ENCODE results near the gene IFNGR1.

IFNGR1 gene

DNA sequence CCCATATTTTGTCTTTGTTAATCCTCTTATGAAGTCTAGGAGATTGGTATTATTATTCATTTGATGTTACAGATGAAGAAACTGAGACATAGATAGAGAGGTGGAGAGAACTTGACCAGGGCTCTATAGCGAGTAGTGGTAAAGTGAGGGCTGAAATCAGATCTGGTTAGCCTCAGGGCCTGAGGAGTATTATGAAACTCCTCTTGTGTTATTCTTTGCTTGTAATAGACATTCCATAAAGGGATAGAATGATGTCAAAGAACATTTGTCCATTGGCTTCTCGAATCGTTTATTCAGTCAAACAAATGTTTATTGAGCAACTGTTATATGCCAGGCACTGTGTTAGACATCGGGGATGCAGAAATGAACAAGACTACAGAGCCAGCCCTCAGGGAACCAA, 45.7 kb downstream of the IFNGR1 start, which contains the start of gene IL22RA2:
IL22RA2 (minus strand) TSS at position 144 of the 400 bp plus-strand sequence. CDS start 11,895 bp downstream, outside the sequence.
- no peak for DNase-seq

DNA sequence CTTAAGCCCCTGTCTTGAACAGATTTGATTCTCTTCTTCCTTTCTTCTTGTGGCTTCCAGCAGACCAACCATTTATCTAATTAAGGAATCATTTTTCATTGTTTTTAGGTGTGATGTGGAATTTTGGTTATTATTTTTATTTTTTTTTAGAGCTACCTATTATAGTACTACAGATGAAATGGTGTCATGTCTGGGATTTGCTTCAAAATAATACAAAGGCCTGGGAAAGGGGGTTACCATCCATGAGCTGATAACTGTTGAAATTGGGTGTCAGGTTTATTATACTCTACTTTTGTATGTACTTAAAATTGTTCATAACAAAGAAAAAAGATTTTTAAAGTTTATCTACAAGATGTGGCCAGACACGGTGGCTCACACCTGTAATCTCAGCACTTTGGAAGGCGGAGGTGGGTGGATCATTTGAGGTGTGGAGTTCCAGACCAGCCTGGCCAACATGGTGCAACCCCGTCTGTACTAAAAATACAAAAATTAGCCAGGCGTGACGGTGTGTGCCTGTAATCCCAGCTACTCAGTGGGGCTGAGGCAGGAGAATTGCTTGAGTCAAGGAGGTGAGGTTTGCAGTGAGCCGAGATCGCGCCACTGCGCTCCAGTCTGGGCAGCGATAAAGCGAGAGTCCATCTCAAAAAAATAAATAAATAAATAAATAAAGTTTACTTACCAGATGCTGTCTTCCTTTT, 46.3 kb downstream of the IFNGR1 start:
- no peak for DNase-seq

DNA sequence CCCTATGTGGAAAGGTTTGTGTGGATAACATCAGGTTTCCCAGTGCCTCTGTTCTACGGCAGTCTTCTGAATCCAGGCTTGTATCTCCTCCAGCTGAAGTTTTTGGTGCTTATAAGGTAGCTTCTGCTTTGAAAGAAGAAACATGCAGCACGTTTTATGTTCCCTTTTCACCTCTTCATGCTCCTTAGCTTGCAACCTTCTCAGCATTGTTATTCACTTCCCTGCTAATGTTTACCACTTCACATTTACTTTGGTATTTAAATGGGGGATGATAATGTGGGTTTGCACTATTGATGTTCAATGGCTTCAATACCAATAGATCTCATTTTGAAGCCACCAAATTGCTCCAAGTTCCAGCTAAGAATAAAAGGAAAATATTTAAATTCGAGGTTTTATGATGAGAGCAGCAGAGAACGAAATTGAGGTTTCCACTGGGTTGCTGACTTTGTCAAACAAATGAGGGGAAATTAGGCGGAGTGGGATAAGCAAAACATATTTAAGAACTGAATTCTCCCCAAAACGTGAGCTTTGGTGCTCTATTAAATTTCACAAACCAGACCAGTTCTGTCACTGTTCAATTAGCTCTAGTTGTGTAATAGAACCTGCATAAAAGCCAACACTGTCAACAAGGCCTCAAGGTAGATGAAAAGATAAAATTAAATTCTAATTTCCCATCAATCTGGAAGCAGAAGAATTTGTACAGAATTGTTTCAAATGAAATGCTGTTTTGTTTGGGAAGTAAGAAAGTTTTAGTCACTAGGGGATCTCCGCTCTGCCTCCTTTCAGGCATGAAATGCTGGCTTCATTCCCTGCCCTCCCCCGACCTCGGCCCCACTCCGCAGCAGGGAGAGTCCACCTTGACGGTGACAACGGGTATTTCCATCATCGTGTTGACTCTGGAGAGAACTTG, 47.1 kb downstream of the IFNGR1 start:
- peak; percentile 13 for DNase-seq

DNA sequence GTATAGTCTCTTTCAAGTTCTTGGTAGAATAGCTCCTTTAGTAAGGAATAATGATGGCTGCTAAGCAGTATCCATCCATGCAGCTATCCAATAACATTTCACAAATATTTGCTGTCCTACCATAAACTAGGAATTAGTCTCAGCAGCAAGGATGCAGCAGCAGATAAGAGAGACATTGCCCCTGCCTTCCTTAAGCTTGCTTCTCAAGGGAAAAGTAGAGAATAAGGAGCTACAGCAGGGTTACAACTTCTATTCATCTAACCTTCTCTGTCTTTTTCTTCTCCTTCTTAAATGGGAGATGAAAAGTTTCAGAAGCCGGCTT, 48.2 kb downstream of the IFNGR1 start:
- DNase-seq = no peak

DNA sequence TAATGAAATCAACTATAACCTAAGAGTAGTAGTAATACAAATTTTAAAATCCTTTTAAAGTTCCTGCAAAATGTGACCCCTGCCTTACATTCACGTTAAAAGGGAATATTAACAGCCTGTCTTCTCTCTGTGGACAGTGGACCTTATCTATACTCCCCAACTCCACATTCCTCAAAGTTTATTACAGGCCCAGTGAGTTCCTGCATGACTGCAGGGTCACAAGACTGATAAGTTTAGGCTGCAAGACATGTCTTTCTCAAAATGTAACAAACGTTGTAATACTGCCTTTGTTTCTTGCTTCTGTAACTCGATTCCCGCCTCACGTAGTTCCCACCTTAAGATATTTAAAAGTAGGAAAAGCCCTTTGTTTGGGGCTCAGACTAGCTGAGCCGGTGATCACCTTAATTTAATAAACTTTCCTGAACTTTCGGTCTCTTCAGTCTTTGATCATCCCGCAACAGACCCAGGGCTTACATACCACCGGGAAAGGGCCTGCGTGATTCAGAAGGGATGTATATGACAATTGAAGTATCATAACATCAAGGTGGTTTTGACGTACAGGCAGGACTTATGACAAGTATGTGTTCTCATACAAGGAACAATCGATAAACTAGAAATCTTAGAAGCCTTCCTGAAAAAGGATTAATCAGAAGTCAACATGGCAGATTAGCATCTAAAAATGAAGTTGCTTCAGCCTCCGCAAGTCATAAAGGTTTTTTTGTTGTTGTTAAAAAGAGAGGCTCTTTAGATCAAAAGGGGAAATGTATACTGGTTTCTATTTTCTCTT, 48.7 kb downstream of the IFNGR1 start:
- DNase-seq = no peak

DNA sequence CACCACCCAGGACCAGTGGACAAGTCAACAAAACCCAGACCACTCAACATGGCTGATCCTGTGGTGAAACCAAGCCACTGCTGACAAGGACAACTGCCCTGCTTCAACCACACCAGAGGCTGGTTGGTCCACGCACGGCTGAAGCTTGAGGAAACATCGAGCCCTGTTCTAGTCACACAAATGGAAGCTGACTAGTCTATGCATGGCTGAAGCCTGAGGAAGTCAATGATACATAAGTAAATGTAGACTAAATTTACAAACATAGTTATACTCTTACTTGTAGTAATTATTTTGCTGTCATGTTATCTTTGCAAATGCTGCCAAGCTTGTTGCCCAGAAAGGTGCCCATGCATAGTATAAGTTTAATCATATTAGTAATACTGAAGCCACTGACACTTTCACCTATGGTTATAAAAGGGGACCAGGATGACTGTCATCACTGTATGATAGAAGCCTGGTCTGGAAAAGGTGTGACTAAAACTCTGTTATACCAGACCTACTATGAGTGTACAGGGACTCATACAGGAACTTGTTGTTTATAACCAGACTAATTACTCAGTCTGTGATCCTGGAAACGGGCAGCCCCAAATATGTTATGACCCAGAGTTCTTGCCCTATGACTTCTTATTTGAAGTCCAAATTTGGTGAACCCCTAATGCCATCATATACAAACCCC, 51.3 kb downstream of the IFNGR1 start:
- no peak for DNase-seq

DNA sequence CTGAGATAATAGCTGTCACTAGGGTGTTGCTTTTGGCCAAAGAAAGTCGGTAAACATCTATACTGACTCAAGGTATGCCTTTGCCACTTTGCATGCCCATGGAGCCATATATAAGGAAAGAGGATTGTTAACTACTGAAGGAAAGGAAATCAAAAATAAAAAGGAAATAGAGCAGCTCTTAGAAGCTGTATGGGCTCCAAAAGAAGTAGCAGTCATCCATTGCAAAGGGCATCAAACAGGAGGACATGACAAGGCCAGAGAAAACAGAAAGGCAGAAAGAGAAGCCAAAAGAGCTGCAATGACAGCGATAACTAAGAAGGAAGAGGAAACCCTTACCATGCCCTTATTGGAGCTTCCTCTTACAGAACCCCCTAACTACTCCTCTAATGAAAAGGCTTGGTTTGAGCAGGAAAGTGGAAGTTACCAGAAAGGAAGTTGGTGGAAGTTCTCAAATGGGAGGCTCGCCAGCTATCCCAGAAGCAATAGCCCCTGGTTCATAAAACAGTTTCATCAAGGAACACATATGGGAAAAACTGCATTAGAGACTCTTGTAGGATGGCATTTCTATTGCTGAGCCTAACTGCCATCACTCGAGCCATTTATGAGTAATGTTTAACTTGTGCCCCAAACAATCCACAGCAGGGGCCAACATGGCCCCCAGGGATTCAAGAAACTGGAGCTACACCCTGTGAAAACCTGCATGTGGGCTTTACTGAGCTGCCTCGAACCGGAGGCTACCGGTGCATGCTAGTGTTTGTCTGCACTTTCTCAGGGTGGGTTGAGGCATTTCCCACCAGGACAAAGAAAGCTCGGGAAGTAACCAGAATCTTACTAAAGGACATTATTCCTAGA, 52.7 kb downstream of the IFNGR1 start:
- no peak for DNase-seq

DNA sequence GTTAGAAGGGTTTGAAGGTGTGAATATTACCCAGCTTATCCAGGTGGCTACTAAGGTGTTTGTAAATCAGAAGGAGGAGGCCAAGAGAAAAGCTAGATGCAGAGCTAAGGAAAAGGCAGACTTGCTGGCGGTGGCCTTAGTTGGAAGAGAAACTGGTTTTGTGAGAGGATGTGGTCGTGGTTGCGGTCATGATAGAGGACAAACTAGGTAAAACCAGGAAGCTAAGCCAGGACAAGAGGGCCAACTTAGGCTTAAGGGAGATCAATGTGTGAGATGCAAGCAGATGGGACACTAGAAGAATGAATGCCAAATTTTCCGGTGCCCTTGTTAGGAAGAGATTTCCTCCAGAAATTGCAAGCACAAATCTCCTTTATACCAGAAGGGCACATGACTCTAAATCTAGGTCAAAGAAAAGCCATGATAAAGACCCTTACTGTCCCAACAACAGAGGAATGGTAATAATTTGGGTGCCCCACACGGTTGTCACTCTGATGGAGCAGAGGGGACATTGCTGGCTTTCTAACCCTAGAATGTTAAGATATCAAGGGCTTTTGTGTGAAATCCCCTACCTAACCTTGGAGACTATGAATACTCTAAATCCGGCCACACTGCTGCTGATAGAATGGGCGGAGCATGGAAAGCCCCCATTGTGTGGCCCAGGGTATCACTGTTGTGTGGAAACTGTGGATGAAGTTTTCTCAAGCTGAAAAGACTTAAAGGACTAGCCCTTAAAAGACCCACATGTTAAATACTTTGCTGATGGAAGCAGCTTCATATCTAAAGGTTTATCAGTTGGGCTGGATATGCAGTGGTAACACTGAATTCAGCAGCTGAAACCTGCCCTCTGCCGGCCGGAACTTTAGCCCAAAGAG, 53.6 kb downstream of the IFNGR1 start:
- peak; percentile 16 for DNase-seq

DNA sequence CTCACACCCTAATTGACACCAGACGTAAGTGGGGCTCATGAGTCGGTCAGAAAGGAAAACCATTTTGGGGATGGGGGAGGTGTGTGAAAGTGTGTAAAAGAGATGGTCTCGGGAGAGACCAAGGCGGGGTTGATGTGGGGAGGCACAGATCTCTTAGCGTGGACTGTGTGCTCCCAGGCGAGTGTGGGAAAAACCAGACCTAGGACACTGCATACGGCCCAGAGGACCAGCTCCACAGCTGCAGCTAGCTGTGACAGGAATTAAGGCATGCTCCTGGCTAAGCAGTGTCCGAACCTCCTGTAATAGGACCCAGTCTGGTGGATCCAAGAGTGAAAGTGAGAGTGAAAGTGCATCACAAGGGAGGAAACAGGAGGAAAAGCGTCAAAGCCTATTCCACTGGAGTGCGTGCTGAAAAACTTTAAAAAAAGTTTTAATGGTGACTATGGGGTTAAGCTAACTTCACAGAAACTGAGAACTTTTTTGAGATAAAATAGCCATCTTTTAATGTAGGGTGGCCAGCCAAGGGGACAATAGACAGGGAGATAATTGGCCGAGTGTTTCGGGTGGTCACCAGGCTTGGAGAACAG, 55.4 kb downstream of the IFNGR1 start:
- DNase-seq = no peak

DNA sequence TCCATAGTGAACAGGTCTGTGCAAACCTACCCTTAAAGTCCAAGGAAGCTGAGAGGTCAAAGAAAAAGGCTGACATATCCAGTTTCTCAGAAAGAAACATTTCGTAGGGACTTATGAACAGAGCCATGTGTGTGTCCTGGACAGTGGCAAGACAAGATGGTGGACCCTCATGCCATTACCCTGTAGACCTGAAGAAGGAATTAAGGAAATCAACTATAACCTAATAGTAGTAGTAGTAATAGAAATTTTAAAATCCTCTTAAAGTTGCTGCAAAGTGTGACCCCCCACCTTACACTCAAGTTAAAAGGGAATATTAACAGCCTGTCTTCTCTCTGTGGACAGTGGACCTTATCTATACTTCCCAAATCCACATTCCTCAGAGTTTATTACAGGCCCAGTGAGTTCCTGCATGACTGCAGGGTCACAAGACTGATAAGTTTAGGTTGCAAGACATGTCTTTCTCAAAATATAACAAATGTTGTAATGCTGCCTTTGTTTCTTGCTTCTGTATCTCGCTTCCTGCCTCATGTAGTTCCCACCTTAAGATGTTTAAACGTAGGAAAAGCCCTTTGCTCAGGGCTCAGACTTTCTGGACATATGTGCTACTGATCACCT, 56.4 kb downstream of the IFNGR1 start:
- DNase-seq = no peak

DNA sequence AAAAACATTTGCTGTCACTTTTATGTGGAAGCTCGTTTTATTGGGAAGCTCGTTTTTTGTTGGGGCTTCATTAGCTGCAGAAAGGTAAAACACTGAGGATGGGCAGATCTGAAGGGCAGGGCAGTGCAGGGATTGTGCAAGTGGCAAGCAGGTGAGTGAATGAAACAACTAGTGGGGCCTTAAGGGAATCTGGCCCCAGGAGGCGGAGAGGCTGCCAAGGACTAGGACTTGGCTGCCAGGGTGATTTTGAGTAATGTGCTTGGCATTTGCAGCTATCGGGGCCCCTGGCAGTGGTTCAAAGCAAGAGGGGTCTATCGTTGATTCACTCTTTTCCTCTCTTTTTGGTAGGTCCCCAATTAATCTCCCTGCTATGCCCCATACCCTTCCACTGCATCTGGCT, 57.2 kb downstream of the IFNGR1 start:
- no peak for DNase-seq

DNA sequence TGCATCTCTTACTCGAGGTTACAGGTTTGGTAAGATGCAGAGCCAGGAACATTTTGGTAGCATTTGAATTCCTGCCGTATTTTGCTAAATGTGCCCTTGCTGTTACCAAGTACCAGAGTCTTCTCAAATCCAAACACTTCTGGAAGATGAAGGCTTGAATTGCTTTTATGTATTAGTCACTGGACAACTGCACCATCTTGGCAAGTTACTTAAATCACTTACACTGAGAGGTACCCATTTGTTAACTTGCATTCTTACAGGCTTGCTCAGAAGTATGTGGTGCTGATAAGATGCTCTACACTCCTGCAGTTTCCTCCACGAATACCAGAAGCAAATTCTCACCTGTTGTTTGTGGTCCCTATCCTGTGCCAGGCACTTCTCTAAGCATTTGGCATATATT, 58.4 kb downstream of the IFNGR1 start:
- DNase-seq = no peak

DNA sequence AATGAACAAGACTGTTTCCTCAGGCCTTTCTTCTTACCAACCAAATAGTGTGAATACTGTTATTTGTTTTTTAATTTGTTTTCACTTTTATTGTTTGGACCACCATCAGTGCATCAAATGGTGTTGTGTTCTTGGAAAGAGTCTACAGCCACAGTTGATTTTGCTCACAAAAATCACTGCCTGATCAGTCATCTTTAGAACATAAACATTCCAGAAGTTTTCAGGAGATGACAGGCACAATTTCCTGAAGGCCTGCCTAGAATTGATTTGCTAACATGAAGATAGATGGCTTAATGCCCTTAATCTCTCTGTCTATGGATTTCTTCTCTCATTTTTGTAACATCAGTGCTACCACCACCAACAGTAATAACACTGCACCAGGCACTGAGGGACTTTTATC, 59.3 kb downstream of the IFNGR1 start:
- DNase-seq = no peak

DNA sequence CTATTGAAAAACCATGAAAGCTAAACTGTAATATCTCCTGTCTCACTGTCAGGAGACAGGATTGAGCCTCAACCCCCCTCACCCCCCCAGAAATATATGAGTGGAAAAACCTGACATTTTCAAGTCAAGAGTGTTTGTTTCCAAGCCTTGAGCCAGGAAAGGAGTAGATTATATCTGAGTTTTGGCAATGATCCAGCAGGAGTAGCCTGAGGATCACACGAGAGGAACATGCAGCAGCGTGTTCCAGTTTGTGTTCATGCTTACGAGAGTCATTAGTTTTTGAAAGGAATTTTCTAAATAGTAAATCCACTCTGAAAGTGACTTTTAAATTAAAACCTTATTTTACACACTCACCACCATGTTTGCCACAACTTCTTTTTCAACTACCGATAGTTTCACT, 61.6 kb downstream of the IFNGR1 start:
- no peak for DNase-seq

DNA sequence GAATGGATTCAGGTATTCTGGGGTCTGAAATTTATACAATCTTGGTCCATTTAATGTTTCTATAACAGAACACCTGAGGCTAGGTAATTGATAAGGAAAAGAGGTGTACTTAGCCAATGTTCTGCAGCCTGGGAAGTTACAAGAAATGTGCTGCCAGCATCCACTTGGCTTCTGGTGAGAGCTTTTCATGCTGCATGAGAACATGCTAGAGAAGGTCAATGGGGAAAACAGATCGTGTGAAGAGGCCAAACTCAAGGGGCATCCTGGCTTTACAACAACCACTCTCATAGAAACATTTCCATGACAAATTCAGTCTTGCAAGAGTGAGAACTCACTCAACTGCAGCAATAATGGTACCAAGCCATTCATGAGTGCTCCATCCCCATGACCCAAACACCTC, 62.5 kb downstream of the IFNGR1 start:
- DNase-seq = no peak

DNA sequence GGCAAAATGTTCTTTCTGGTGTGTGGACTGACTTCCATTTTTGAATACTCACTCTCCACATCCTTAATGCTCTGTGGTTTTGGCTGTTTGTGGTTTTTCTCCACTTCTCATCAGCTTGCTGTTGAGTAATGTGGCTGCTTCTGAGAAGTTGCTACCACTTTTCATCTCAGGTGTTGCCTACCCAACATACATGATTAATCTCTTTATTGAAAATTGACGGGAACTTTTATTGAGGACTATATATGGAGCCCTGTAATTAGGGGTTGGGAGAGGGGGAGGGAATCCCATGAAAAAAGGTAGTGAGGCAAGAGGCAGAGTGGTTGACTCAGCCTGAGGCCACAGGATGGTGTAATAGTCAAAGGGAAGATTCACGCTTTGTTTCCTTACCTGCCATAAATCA, 63.4 kb downstream of the IFNGR1 start:
- DNase-seq = peak; percentile 20

DNA sequence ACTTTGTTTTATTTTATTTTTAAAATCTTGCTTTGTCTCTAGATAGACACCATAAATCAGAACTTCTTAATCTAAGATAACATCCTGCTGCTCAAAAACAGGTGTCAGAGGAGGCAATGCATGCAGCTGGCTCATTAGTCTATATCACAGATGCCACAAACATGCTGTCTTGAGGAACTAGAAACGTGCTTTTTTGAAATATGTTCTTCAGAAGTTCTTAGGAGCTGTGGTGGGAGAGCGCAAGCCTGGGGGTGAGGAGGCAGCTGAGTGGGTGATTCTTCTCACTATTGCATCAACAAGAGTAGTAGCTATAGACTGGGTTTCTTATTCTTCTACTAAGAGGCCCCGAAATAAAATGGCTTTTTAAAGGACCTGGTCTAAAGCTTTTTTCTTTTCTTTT, 69.1 kb downstream of the IFNGR1 start:
- no peak for DNase-seq

DNA sequence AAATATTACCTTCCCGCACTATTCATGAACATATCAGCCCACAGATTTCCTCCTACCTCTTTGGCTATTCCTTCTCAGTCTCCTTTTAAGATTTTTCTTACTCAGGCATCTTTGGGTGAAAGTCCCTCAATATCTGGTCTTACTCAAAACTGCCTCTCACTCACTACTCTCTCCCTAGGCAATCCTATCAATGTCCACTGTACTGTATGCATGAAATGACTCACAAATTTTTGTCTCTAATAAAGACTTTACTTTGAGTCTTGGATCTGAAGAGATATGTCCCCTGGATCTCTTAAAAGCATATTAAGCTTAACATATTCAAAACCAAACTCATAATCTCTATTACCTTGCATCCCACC, 70.2 kb downstream of the IFNGR1 start:
- DNase-seq = no peak

DNA sequence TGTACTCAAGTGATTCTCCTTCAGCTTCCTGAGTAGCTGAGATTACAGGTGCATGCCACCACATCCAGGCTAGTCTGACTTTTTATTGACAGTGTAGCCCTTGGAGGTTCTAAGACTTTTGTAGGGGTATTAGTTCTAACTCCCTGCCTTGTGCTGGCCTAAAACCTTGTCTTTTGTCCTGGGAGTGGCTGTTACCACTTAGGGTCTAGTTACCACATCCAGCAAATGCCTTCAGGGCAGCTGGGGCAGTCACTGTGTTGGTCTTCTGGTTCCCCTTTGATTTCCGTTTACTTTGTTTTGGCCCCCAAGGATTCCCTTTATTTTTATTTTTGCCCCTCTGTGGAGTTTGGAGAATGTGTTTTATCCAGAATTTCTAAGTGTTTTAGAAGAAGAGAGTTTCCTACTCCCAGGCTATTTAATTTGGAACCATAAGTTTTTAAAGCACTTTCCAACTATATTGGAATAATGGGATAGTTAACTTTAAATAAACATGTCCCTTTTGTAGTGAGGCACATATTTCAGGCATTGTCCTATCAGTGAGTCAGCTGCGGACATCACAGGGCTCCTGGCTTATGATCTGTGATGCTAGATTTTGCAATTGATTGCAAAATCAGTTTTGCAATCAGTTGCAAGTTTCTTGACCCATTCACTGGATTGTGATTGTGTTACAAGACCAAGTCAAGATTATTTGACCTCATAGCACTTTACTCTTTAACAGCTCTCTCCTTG, 70.7 kb downstream of the IFNGR1 start:
- peak; percentile 33 for DNase-seq
